MCF 10A (cell line): ENCODE measurements around the gene HACL1. TPM values are rescaled to one million over a fixed set of nuclear protein-coding genes. Genes with fewer than 3 reads are reported as not detected.
"Not testable (repeated sequence)": the region's sequence is repeated elsewhere in the genome, so short reads cannot be mapped to it uniquely, and the experiment has no call there.

Experiments
- BruUV-seq: library from RNA; stranded (reverse); fragments of 400-500 nt; replicated peaks from 2 replicates; lab custom pipeline; 2021; lab: Mats Ljungman, UMichigan
- CTCF ChIA-PET: fragments of 300-600 bp; sonication (Branson Sonifier 250); formaldehyde crosslinking; extraction: SDS; loops from one replicate; lab custom pipeline; 2021; ENCODE audit warnings: antibody characterized with exemption, inconsistent platforms; lab: Yijun Ruan, JAX
- POLR2A ChIA-PET: fragments of 300-600, 350-650 bp; sonication (Branson Sonifier 250); formaldehyde crosslinking; extraction: SDS; loops from one replicate; lab custom pipeline; 2020; ENCODE audit warnings: antibody characterized with exemption, inconsistent platforms; lab: Yijun Ruan, JAX
- DNase-seq: peaks from one replicate; pipeline ENCODE4 v3.0.0-alpha.2; 2018; ENCODE audit not compliant: unreplicated experiment
- H3K27ac Mint-ChIP-seq: one replicate; pipeline ENCODE4 v1.8.0; 2022; ENCODE audit warnings: mild to moderate bottlenecking, low read depth, mixed read lengths; ENCODE audit not compliant: unreplicated experiment
- H3K27me3 Mint-ChIP-seq: one replicate; pipeline ENCODE4 v1.8.0; 2022; ENCODE audit warnings: mixed read lengths; ENCODE audit not compliant: insufficient read depth, unreplicated experiment
- H3K36me3 Mint-ChIP-seq: one replicate; pipeline ENCODE4 v1.8.0; 2022; ENCODE audit warnings: mild to moderate bottlenecking, moderate library complexity, mixed read lengths; ENCODE audit not compliant: insufficient read depth, unreplicated experiment
- H3K4me1 Mint-ChIP-seq: one replicate; pipeline ENCODE4 v1.8.0; 2022; ENCODE audit warnings: mixed read lengths; ENCODE audit not compliant: insufficient read depth, unreplicated experiment
- H3K4me3 Mint-ChIP-seq: one replicate; pipeline ENCODE4 v1.8.0; 2022; ENCODE audit warnings: mild to moderate bottlenecking, moderate library complexity, mixed read lengths; ENCODE audit not compliant: unreplicated experiment
- H3K9me3 Mint-ChIP-seq: one replicate; pipeline ENCODE4 v1.8.0; 2022; ENCODE audit warnings: mixed read lengths; ENCODE audit not compliant: unreplicated experiment
- intact Hi-C: fragments of 100-400 bp; cut with micrococcal nuclease; formaldehyde crosslinking; loops from 2 replicates; pipeline ENCODE4 v1.14.1; 2022
- total RNA-seq: library from RNA; stranded (reverse); gene quantifications from 2 replicates; pipeline ENCODE4 v1.2.3, GENCODE V29; 2022
- TF ChIP-seq, protein P1 (sequence below): fragments of 200-600 bp; IDR thresholded peaks from one replicate; pipeline ENCODE4 v1.8.0; 2022; ENCODE audit warnings: antibody characterized with exemption, mild to moderate bottlenecking; ENCODE audit not compliant: unreplicated experiment

The HACL1 gene
- total RNA-seq, 1 experiment from 2014 or later, result 19.6 TPM

DNA sequence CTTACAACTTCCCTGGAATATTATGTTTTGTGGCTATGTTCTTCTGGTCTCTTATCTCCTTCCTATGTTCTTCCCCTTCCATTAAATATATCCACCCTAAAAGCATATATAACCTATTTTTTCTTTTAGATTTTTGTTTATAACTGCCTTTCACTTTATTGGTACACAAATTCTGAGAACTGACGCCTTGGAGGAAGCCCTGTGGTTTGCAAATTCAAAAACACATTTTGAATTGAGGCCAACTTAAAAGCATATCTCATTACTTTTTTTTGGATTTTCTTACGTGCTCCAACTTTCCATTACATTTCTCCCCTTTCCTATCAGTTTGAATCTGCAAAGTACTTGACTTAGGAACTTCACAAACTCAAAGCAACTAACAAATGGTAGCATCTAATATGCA, 64.5 kb downstream of the HACL1 start:
- peaks cover 9% of the 10 kb centered on the region for H3K4me1 Mint-ChIP-seq
- no peaks in the 10 kb centered on the region for H3K36me3 Mint-ChIP-seq
- BruUV-seq, result no TSS peak
- no peak for DNase-seq
- ChIA-PET CTCF (no interaction called here), POLR2A (no interaction called here)
- H3K27ac Mint-ChIP-seq, result no peak overlapping the region
- H3K9me3 Mint-ChIP-seq, result no peaks in the 10 kb centered on the region
- H3K27me3 Mint-ChIP-seq, result no peaks in the 10 kb centered on the region
- H3K4me3 Mint-ChIP-seq, result no peak overlapping the region
- intact Hi-C loops, result no loop called here
- TF ChIP-seq, protein P1, sequence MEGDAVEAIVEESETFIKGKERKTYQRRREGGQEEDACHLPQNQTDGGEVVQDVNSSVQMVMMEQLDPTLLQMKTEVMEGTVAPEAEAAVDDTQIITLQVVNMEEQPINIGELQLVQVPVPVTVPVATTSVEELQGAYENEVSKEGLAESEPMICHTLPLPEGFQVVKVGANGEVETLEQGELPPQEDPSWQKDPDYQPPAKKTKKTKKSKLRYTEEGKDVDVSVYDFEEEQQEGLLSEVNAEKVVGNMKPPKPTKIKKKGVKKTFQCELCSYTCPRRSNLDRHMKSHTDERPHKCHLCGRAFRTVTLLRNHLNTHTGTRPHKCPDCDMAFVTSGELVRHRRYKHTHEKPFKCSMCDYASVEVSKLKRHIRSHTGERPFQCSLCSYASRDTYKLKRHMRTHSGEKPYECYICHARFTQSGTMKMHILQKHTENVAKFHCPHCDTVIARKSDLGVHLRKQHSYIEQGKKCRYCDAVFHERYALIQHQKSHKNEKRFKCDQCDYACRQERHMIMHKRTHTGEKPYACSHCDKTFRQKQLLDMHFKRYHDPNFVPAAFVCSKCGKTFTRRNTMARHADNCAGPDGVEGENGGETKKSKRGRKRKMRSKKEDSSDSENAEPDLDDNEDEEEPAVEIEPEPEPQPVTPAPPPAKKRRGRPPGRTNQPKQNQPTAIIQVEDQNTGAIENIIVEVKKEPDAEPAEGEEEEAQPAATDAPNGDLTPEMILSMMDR, result no peak

GRCh38 chr3:15535732-15536131, 65.6 kb downstream of the HACL1 start:
- H3K36me3 Mint-ChIP-seq, result no peaks in the 10 kb centered on the region

DNA sequence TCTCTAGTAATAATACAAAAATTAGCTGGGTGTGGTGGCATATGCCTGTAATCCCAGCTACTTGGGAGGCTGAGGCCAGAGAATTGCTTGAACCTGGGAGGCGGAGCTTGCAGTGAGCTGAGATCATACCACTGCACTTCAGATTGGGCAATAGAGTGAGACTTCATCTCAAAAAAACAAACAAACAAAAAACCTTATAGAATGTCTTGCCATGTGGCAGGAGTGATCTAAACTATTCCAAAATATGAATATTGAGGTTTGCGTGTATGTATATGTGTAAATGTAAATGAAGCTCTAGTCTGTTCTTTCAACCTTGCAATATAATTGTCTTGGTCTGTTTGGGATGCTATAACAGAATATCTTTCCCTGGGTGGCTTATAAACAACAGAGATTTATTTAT, 68.8 kb downstream of the HACL1 start:
- H3K4me1 Mint-ChIP-seq, intact Hi-C loops, H3K4me3 Mint-ChIP-seq, H3K36me3 Mint-ChIP-seq, H3K9me3 Mint-ChIP-seq, BruUV-seq, H3K27ac Mint-ChIP-seq, DNase-seq, H3K27me3 Mint-ChIP-seq: not testable (repeated sequence)
- ChIA-PET CTCF (interaction anchor here (0.7 kb wide), 1 partner anchor 479 kb away, joined by 3 read pairs; no protein-coding TSS in a partner anchor), POLR2A (interaction anchor here (1.0 kb wide), 1 partner anchor 9 kb away, joined by 4 read pairs; no protein-coding TSS in a partner anchor)

More at GRCh38 chr3:15535732-15536131, 65.6 kb downstream of the HACL1 start:
- Mint-ChIP-seq H3K4me3 (no peak overlapping the region), H3K27ac (no peak overlapping the region), H3K9me3 (no peaks in the 10 kb centered on the region), H3K27me3 (no peaks in the 10 kb centered on the region), H3K4me1 (peaks cover 9% of the 10 kb centered on the region)
- TF ChIP-seq, protein P1, result no peak
- intact Hi-C loops, result no loop called here
- ChIA-PET CTCF (interaction anchor here (1.4 kb wide), 1 partner anchor 21 kb away, joined by 5 read pairs; no protein-coding TSS in a partner anchor), POLR2A (interaction anchor here (0.6 kb wide), 1 partner anchor 675 kb away, joined by 3 read pairs; no protein-coding TSS in a partner anchor)
- BruUV-seq, result no TSS peak
- no peak for DNase-seq

DNA sequence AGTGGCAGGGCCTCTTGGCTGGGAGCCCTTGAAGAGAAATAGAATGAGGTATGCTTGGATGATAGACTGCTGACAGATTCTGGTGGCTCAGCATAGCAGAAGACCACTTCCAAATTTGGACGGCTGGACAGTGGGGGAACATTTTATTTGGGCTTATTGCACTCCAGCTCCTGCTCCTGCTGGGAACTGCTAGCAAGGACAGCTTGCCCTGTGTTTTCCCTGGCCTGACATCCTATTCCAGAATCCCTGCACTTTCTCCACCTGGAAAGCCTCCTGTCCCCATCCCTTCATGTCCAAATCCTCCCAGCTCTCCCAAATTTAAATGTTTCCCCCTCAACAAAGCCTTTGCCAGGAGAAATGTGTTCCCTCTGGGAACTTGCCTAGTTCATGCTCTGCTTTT, 70.0 kb downstream of the HACL1 start:
- Mint-ChIP-seq H3K4me1 (peaks cover 9% of the 10 kb centered on the region), H3K27ac (no peak overlapping the region), H3K27me3 (no peaks in the 10 kb centered on the region), H3K9me3 (no peaks in the 10 kb centered on the region), H3K4me3 (no peak overlapping the region), H3K36me3 (no peaks in the 10 kb centered on the region)
- intact Hi-C loops, result no loop called here
- no TSS peak for BruUV-seq
- TF ChIP-seq, protein P1, result no peak
- ChIA-PET CTCF (no interaction called here), POLR2A (interaction anchor here (0.6 kb wide), 1 partner anchor 54 kb away, joined by 3 read pairs; no protein-coding TSS in a partner anchor)
- DNase-seq, result no peak
